MCF 10A (cell line): ENCODE data around the gene SYNPO. TPM values are rescaled to one million over a fixed set of nuclear protein-coding genes. Genes with fewer than 3 reads are reported as not detected.

Source experiments
- BruUV-seq: library from RNA; stranded (reverse); fragments of 400-500 nt; replicated peaks from 2 replicates; lab custom pipeline; 2021; lab: Mats Ljungman, UMichigan
- CTCF ChIA-PET: fragments of 300-600 bp; sonication (Branson Sonifier 250); formaldehyde crosslinking; extraction: SDS; loops from one replicate; lab custom pipeline; 2021; ENCODE audit warnings: antibody characterized with exemption, inconsistent platforms; lab: Yijun Ruan, JAX
- POLR2A ChIA-PET: fragments of 300-600, 350-650 bp; sonication (Branson Sonifier 250); formaldehyde crosslinking; extraction: SDS; loops from one replicate; lab custom pipeline; 2020; ENCODE audit warnings: antibody characterized with exemption, inconsistent platforms; lab: Yijun Ruan, JAX
- DNase-seq: peaks from one replicate; pipeline ENCODE4 v3.0.0-alpha.2; 2018; ENCODE audit not compliant: unreplicated experiment
- H3K27ac Mint-ChIP-seq: one replicate; pipeline ENCODE4 v1.8.0; 2022; ENCODE audit warnings: mild to moderate bottlenecking, low read depth, mixed read lengths; ENCODE audit not compliant: unreplicated experiment
- H3K27me3 Mint-ChIP-seq: one replicate; pipeline ENCODE4 v1.8.0; 2022; ENCODE audit warnings: mixed read lengths; ENCODE audit not compliant: insufficient read depth, unreplicated experiment
- H3K36me3 Mint-ChIP-seq: one replicate; pipeline ENCODE4 v1.8.0; 2022; ENCODE audit warnings: mild to moderate bottlenecking, moderate library complexity, mixed read lengths; ENCODE audit not compliant: insufficient read depth, unreplicated experiment
- H3K4me1 Mint-ChIP-seq: one replicate; pipeline ENCODE4 v1.8.0; 2022; ENCODE audit warnings: mixed read lengths; ENCODE audit not compliant: insufficient read depth, unreplicated experiment
- H3K4me3 Mint-ChIP-seq: one replicate; pipeline ENCODE4 v1.8.0; 2022; ENCODE audit warnings: mild to moderate bottlenecking, moderate library complexity, mixed read lengths; ENCODE audit not compliant: unreplicated experiment
- H3K9me3 Mint-ChIP-seq: one replicate; pipeline ENCODE4 v1.8.0; 2022; ENCODE audit warnings: mixed read lengths; ENCODE audit not compliant: unreplicated experiment
- CTCF ChIP-seq: fragments of 200-600 bp; IDR thresholded peaks from one replicate; pipeline ENCODE4 v1.8.0; 2022; ENCODE audit warnings: antibody characterized with exemption, mild to moderate bottlenecking; ENCODE audit not compliant: unreplicated experiment
- intact Hi-C: fragments of 100-400 bp; cut with micrococcal nuclease; formaldehyde crosslinking; loops from 2 replicates; pipeline ENCODE4 v1.14.1; 2022
- total RNA-seq: library from RNA; stranded (reverse); gene quantifications from 2 replicates; pipeline ENCODE4 v1.2.3, GENCODE V29; 2022

SYNPO gene
- total RNA-seq, 1 experiment from 2014 or later, result 6.3 TPM

- Mint-ChIP-seq H3K9me3 (no peaks in the 10 kb centered on the region), H3K27ac (no peak overlapping the region), H3K4me1 (peaks cover 20% of the 10 kb centered on the region), H3K36me3 (no peaks in the 10 kb centered on the region), H3K27me3 (no peaks in the 10 kb centered on the region), H3K4me3 (no peak overlapping the region)
- no TSS peak for BruUV-seq
- no peak for DNase-seq
- ChIA-PET POLR2A (interaction anchor here (1.4 kb wide), 1 partner anchor 13 kb away, joined by 4 read pairs; no protein-coding TSS in a partner anchor), CTCF (interaction anchor here (1.2 to 1.4 kb wide), 3 partner anchors 9 to 72 kb away, joined by 3 to 4 read pairs (median 4); partner anchors contain the start of gene RBM22)
- TF ChIP-seq CTCF, result no peak
- intact Hi-C loops, result no loop called here
These were observed 11.4 kb upstream of the SYNPO start for GRCh38 chr5:150628936-150629485.

- H3K27me3 Mint-ChIP-seq, result no peaks in the 10 kb centered on the region
- H3K4me3 Mint-ChIP-seq, result no peak overlapping the region
- no peak for TF ChIP-seq CTCF
- DNase-seq, result no peak
- no TSS peak for BruUV-seq
- ChIA-PET CTCF (interaction anchor here (0.8 kb wide), 1 partner anchor 25 kb away, joined by 3 read pairs; no protein-coding TSS in a partner anchor), POLR2A (interaction anchor here (0.6 kb wide), 1 partner anchor 943 kb away, joined by 4 read pairs; no protein-coding TSS in a partner anchor)
- no peaks in the 10 kb centered on the region for H3K9me3 Mint-ChIP-seq
- H3K27ac Mint-ChIP-seq, result no peak overlapping the region
- H3K4me1 Mint-ChIP-seq, result peaks cover 20% of the 10 kb centered on the region
- intact Hi-C loops, result no loop called here
- H3K36me3 Mint-ChIP-seq, result no peaks in the 10 kb centered on the region
These were observed 10.4 kb upstream of the SYNPO start for GRCh38 chr5:150630016-150630415.

GRCh38 chr5:150630461-150631325 lies 9.8 kb upstream of the SYNPO start:
- Mint-ChIP-seq H3K36me3 (no peaks in the 10 kb centered on the region), H3K27ac (no peak overlapping the region), H3K4me1 (peaks cover 26% of the 10 kb centered on the region), H3K9me3 (no peaks in the 10 kb centered on the region), H3K27me3 (no peaks in the 10 kb centered on the region), H3K4me3 (no peak overlapping the region)
- no peak for DNase-seq
- BruUV-seq, result no TSS peak
- TF ChIP-seq CTCF, result no peak
- ChIA-PET POLR2A (interaction anchor here (0.6 kb wide), 1 partner anchor 60 kb away, joined by 3 read pairs; no protein-coding TSS in a partner anchor), CTCF (interaction anchor here (0.9 kb wide), 1 partner anchor 19 kb away, joined by 3 read pairs; no protein-coding TSS in a partner anchor)
- intact Hi-C loops, result no loop called here

- H3K27me3 Mint-ChIP-seq, result no peaks in the 10 kb centered on the region
- peaks cover 33% of the 10 kb centered on the region for H3K4me1 Mint-ChIP-seq
- intact Hi-C loops, result no loop called here
- ChIA-PET POLR2A (interaction anchor here (0.6 to 1.3 kb wide), 2 partner anchors 19 to 59 kb away, joined by 3 read pairs; no protein-coding TSS in a partner anchor), CTCF (interaction anchor here (0.7 to 0.9 kb wide), 3 partner anchors 19 to 175 kb away, joined by 3 to 5 read pairs (median 3); no protein-coding TSS in a partner anchor)
- H3K36me3 Mint-ChIP-seq, result no peaks in the 10 kb centered on the region
- H3K9me3 Mint-ChIP-seq, result no peaks in the 10 kb centered on the region
- H3K27ac Mint-ChIP-seq, result no peak overlapping the region
- BruUV-seq, result no TSS peak
- no peak for DNase-seq
- no peak overlapping the region for H3K4me3 Mint-ChIP-seq
- TF ChIP-seq CTCF, result no peak
These were observed 9.1 kb upstream of the SYNPO start for GRCh38 chr5:150631326-150631701.
